ENCODE measurements around the gene SNX15. TPM values are rescaled to one million over a fixed set of nuclear protein-coding genes. Genes with fewer than 3 reads are reported as not detected.

The SNX15 gene
- total and polyA plus RNA-seq, 2 donors (not counting 1 experiment from before 2014, with no cell fraction given) = 26.0 to 28.5 TPM

- peak overlapping the region; percentile 76 for H3K27ac Mint-ChIP-seq
Measured at GRCh38 chr11:64987998-64988854, 39.0 kb upstream of the SNX15 start.

More at GRCh38 chr11:64987998-64988854, 39.0 kb upstream of the SNX15 start:
- WGBS (ENCODE audit: insufficient coverage) = 98% methylated on average over 4 of the region's 6 CpGs
- H3K4me1 Mint-ChIP-seq = peaks cover 55% of the 10 kb centered on the region
- peak overlapping the region; percentile 4 for H3K4me2 ChIP-seq (replicated peaks; ENCODE audit: low read depth, low read length, poor library complexity, severe bottlenecking)
- H3K27ac ChIP-seq (ENCODE audit: low read length in 2 of 2) = no peak overlapping the region
- H3K27me3 ChIP-seq (replicated peaks in 1 of 4; ENCODE audit: control extremely low read depth in 1 of 4, control insufficient read depth in 3 of 4, insufficient read depth in 4 of 4, low read length in 3 of 4) = no peaks in the 10 kb centered on the region
- H3K4me3 ChIP-seq (ENCODE audit: control extremely low read depth in 1 of 5, extremely low read depth in 1 of 5, insufficient read depth in 1 of 5, low read depth in 2 of 5, low read length in 4 of 5) = no peak overlapping the region
- no peak overlapping the region for H3K4me3 Mint-ChIP-seq
- H3K9ac ChIP-seq (ENCODE audit: low read length) = no peak overlapping the region
- TF ChIP-seq EZH2 (IDR thresholded peaks at IDR 0.05; ENCODE audit: borderline replicate concordance, insufficient read depth, low read depth, low read length, poor library complexity, severe bottlenecking) (no peak), CTCF (IDR thresholded peaks at IDR 0.05) (no peak)
- intact Hi-C loops (cut with micrococcal nuclease) = no loop called here
- CTCF ChIA-PET = interaction anchor here (1.2 kb wide), 1 partner anchor 9 kb away, joined by 5 read pairs; the partner anchor contains the start of gene BATF2
- POLR2A ChIA-PET = interaction anchor here (0.5 kb wide), 1 partner anchor 185 kb away, joined by 4 read pairs; no protein-coding TSS in a partner anchor
- ATAC-seq (ENCODE audit: low read depth) (no peak), DNase-seq (no peak)
- H3K79me2 ChIP-seq (ENCODE audit: control insufficient read depth, insufficient read depth, low read length) = no peaks in the 10 kb centered on the region
- H3K27me3 Mint-ChIP-seq = no peaks in the 10 kb centered on the region
- no peak overlapping the region for H2AFZ ChIP-seq (ENCODE audit: insufficient read depth, low read depth, low read length, poor library complexity, severe bottlenecking)
- no peaks in the 10 kb centered on the region for H3K9me3 Mint-ChIP-seq (ENCODE audit: insufficient read depth)
- H3K4me1 ChIP-seq (ENCODE audit: control insufficient read depth in 2 of 2, insufficient read depth in 2 of 2, low read length in 2 of 2) = peaks cover 52 to 65% of the 10 kb centered on the region in 2 donors
- no peaks in the 10 kb centered on the region for H3K36me3 ChIP-seq (replicated peaks in 1 of 2; ENCODE audit: control extremely low read depth in 1 of 2, control insufficient read depth in 1 of 2, extremely low read depth in 1 of 2, insufficient read depth in 2 of 2, low read length in 1 of 2)
- H4K20me1 ChIP-seq (ENCODE audit: control insufficient read depth, insufficient read depth, low read length, poor library complexity, severe bottlenecking) = no peaks in the 10 kb centered on the region
- H3K9me3 ChIP-seq (ENCODE audit: control extremely low read depth in 1 of 3, control insufficient read depth in 2 of 3, insufficient read depth in 1 of 3, low read length in 2 of 3) = peaks cover 0 to 4% (median 0%) of the 10 kb centered on the region in 3 donors

All from B cell (primary cell).